ENCODE measurements around the gene KRT8. TPM values are rescaled to one million over a fixed set of nuclear protein-coding genes. Genes with fewer than 3 reads are reported as not detected.

The KRT8 gene
- total RNA-seq, 4 donors from 2014 or later: 0.20 to 19.7 (median 10.2) TPM

- no peak for TF ChIP-seq POLR2A (IDR thresholded peaks at IDR 0.05)
- TF ChIP-seq EP300 (IDR thresholded peaks at IDR 0.05): no peak
- peak overlapping the region in 1 of 4 donors; percentile 40 for H3K27ac ChIP-seq
- no peaks in the 10 kb centered on the region for H3K9me3 ChIP-seq
- no peak overlapping the region for H3K4me3 ChIP-seq
- WGBS, 2 donors: 77 to 86% methylated on average over 7 of the region's 7 CpGs
- H3K4me1 ChIP-seq: peaks cover 0 to 58% (median 35%) of the 10 kb centered on the region in 4 donors
- no peaks in the 10 kb centered on the region for H3K27me3 ChIP-seq
- no peak for DNase-seq (ENCODE audit: low spot score in 2 of 2)
- H3K36me3 ChIP-seq: no peaks in the 10 kb centered on the region
Observed at GRCh38 chr12:52876372-52876771, 28.5 kb downstream of the KRT8 start.

GRCh38 chr12:52874573-52875435, 30.1 kb downstream of the KRT8 start:
- no peak for TF ChIP-seq EP300 (IDR thresholded peaks at IDR 0.05)
- no peak for TF ChIP-seq POLR2A (IDR thresholded peaks at IDR 0.05)
- TF ChIP-seq CTCF (IDR thresholded peaks at IDR 0.05): no peak
- no peaks in the 10 kb centered on the region for H3K27me3 ChIP-seq
- peak overlapping the region; percentile 82 to 95 (median 91) for H3K27ac ChIP-seq
- H3K4me3 ChIP-seq: peak overlapping the region in 3 of 4 donors; percentile 23 to 54 (median 53)
- no peaks in the 10 kb centered on the region for H3K36me3 ChIP-seq
- no peak for DNase-seq (ENCODE audit: low spot score in 2 of 2)
- peaks cover 0 to 69% (median 45%) of the 10 kb centered on the region in 4 donors for H3K4me1 ChIP-seq
- 66 to 67% methylated on average over 10 of the region's 10 CpGs for WGBS, 2 donors
- no peaks in the 10 kb centered on the region for H3K9me3 ChIP-seq

- peaks cover 0 to 69% (median 39%) of the 10 kb centered on the region in 4 donors for H3K4me1 ChIP-seq
- H3K4me3 ChIP-seq: peak overlapping the region; percentile 23 to 54 (median 40)
- H3K9me3 ChIP-seq: no peaks in the 10 kb centered on the region
- DNase-seq (ENCODE audit: low spot score in 2 of 2): peak; percentile 68 to 70
- 2 to 6% methylated on average over 27 to 46 of the region's 55 CpGs for WGBS, 2 donors
- no peaks in the 10 kb centered on the region for H3K27me3 ChIP-seq
- H3K36me3 ChIP-seq: no peaks in the 10 kb centered on the region
- peak overlapping the region; percentile 82 to 95 (median 91) for H3K27ac ChIP-seq
- peak in 1 of 2 donors; percentile 30 for TF ChIP-seq POLR2A (IDR thresholded peaks at IDR 0.05)
- TF ChIP-seq CTCF (IDR thresholded peaks at IDR 0.05): no peak
- peak in 1 of 2 donors; percentile 77 for TF ChIP-seq EP300 (IDR thresholded peaks at IDR 0.05)
Observed at GRCh38 chr12:52873832-52874572, 30.9 kb downstream of the KRT8 start.

- H3K4me3 ChIP-seq: peak overlapping the region; percentile 23 to 54 (median 40)
- H3K36me3 ChIP-seq: no peaks in the 10 kb centered on the region
- no peaks in the 10 kb centered on the region for H3K9me3 ChIP-seq
- TF ChIP-seq CTCF (IDR thresholded peaks at IDR 0.05) (no peak), EP300 (IDR thresholded peaks at IDR 0.05) (no peak), POLR2A (IDR thresholded peaks at IDR 0.05) (no peak)
- H3K4me1 ChIP-seq: peaks cover 0 to 65% (median 38%) of the 10 kb centered on the region in 4 donors
- 58 to 65% methylated on average over 4 of the region's 4 CpGs for WGBS, 2 donors
- H3K27me3 ChIP-seq: no peaks in the 10 kb centered on the region
- DNase-seq (ENCODE audit: low spot score in 2 of 2): no peak
- peak overlapping the region; percentile 82 to 95 (median 90) for H3K27ac ChIP-seq
Observed at GRCh38 chr12:52873513-52873831, 31.4 kb downstream of the KRT8 start.

- Histone ChIP-seq H3K27ac (peak overlapping the region; percentile 82 to 95 (median 90)), H3K36me3 (no peaks in the 10 kb centered on the region), H3K4me3 (no peak overlapping the region), H3K4me1 (peaks cover 0 to 67% (median 38%) of the 10 kb centered on the region in 4 donors), H3K27me3 (no peaks in the 10 kb centered on the region), H3K9me3 (no peaks in the 10 kb centered on the region)
- no peak for TF ChIP-seq EP300 (IDR thresholded peaks at IDR 0.05)
- TF ChIP-seq CTCF (IDR thresholded peaks at IDR 0.05): no peak
- no peak for TF ChIP-seq POLR2A (IDR thresholded peaks at IDR 0.05)
- no peak for DNase-seq (ENCODE audit: low spot score in 2 of 2)
- 86 to 89% methylated on average over 13 of the region's 13 CpGs for WGBS, 2 donors
Observed at GRCh38 chr12:52872644-52873389, 32.1 kb downstream of the KRT8 start.

Measured in tibial nerve (tissue), 4 donors.